Measurements from ENCODE around the gene ZNF331.

GRCh38 chr19:53608381-53608780 is 70.4 kb downstream of the ZNF331 start:
- TF ChIP-seq CTCF (IDR thresholded peaks at IDR 0.05): no peak
- TF ChIP-seq ZNF219 (CRISPR knock-in tag; IDR thresholded peaks at IDR 0.05; ENCODE audit: borderline replicate concordance): no peak
- no peak for TF ChIP-seq ESRRA (CRISPR knock-in tag; IDR thresholded peaks at IDR 0.05; ENCODE audit: borderline replicate concordance)
- TF ChIP-seq CREM (CRISPR knock-in tag; IDR thresholded peaks at IDR 0.05): no peak
- no peak for TF ChIP-seq TCF7 (CRISPR knock-in tag; IDR thresholded peaks at IDR 0.05; ENCODE audit: low read depth)

Data from WTC11 (cell line).